GM18526 (cell line): ENCODE results near the gene PCDH10.

ENCODE experiments used
- POLR2A ChIP-seq: IDR thresholded peaks from 3 replicates; pipeline ENCODE4 v1.6.1; 2011; ENCODE audit not compliant: insufficient read length; ENCODE audit errors: extremely low read depth

The PCDH10 gene

GRCh38 chr4:133148690-133149363, at the start of gene PCDH10:
PCDH10 (plus strand) TSS chr4:133149294; CDS start chr4:133150141, 847 bp downstream.
- TF ChIP-seq POLR2A = no peak

GRCh38 chr4:133102043-133102442, 47.1 kb upstream of the PCDH10 start:
- no peak for TF ChIP-seq POLR2A

GRCh38 chr4:133102612-133103409, 46.3 kb upstream of the PCDH10 start:
- TF ChIP-seq POLR2A = no peak

GRCh38 chr4:133112641-133113040, 36.5 kb upstream of the PCDH10 start:
- no peak for TF ChIP-seq POLR2A

- no peak for TF ChIP-seq POLR2A
These were observed 24.3 kb upstream of the PCDH10 start for GRCh38 chr4:133124746-133125145.

- no peak for TF ChIP-seq POLR2A
These were observed 21.6 kb upstream of the PCDH10 start for GRCh38 chr4:133127500-133127899.

GRCh38 chr4:133129237-133129636, 19.9 kb upstream of the PCDH10 start:
- TF ChIP-seq POLR2A = no peak

GRCh38 chr4:133130171-133130570, 18.9 kb upstream of the PCDH10 start:
- no peak for TF ChIP-seq POLR2A

- TF ChIP-seq POLR2A = no peak
These were observed 17.1 kb upstream of the PCDH10 start for GRCh38 chr4:133131829-133132460.

- TF ChIP-seq POLR2A = no peak
These were observed 12.3 kb upstream of the PCDH10 start for GRCh38 chr4:133136833-133137232.

- TF ChIP-seq POLR2A = no peak
These were observed 11.5 kb upstream of the PCDH10 start for GRCh38 chr4:133137571-133137970.

- no peak for TF ChIP-seq POLR2A
These were observed 5.2 kb upstream of the PCDH10 start for GRCh38 chr4:133143775-133144430.

- TF ChIP-seq POLR2A = no peak
These were observed 3.9 kb upstream of the PCDH10 start for GRCh38 chr4:133145241-133145640.

GRCh38 chr4:133145758-133146573, 3.1 kb upstream of the PCDH10 start:
- no peak for TF ChIP-seq POLR2A

GRCh38 chr4:133146574-133147241, 2.4 kb upstream of the PCDH10 start:
- TF ChIP-seq POLR2A = no peak
